HepG2 (cell line): ENCODE data around the gene CARD9. TPM values are rescaled to one million over a fixed set of nuclear protein-coding genes. Genes with fewer than 3 reads are reported as not detected.

Experiments used
- AKNA ChIP-seq: sonication (generic); formaldehyde crosslinking; IDR thresholded peaks from 2 replicates; pipeline ENCODE4 v1.4.0; 2020; ENCODE audit warnings: missing genetic modification reagents, borderline replicate concordance
- ATF7-NPFF ChIP-seq: sonication (generic); formaldehyde crosslinking; IDR thresholded peaks from 2 replicates; pipeline ENCODE4 v1.8.1; 2023; ENCODE audit warnings: mild to moderate bottlenecking, low read depth, missing genetic modification reagents, moderate library complexity
- BATF2 ChIP-seq: sonication (generic); formaldehyde crosslinking; IDR thresholded peaks from 2 replicates; pipeline ENCODE4 v1.8.0; 2022; ENCODE audit warnings: mild to moderate bottlenecking, missing genetic modification reagents, moderate library complexity
- CREB3 ChIP-seq: sonication (generic); formaldehyde crosslinking; IDR thresholded peaks from 2 replicates; pipeline ENCODE4 v1.5.0; 2020; ENCODE audit warnings: missing genetic modification reagents
- FOXA1 ChIP-seq, 2 experiments: fragments of 450-650 bp in 1 of 2; sonication (generic) in 1 of 2; formaldehyde crosslinking in 1 of 2; IDR thresholded peaks; 2 replicates each; pipeline versions ENCODE4 v1.4.0 to v1.6.1; 2016 to 2020; ENCODE audit warnings: missing genetic modification reagents in 1 of 2
- GABPA ChIP-seq, 2 experiments: IDR thresholded peaks; 2 replicates each; pipeline ENCODE4 v1.6.1; 2011 to 2016; ENCODE audit warnings: low read depth in 2 of 2, low read length in 1 of 2, missing biosample characterization in 1 of 2, missing genetic modification characterization in 1 of 2
- GATAD2A ChIP-seq: IDR thresholded peaks from 2 replicates; pipeline ENCODE4 v1.6.1; 2016
- MYNN ChIP-seq: sonication (generic); formaldehyde crosslinking; IDR thresholded peaks from 2 replicates; pipeline ENCODE4 v1.4.0; 2020; ENCODE audit warnings: mild to moderate bottlenecking, low read depth, missing genetic modification reagents
- TARDBP ChIP-seq: sonication (generic); formaldehyde crosslinking; IDR thresholded peaks from 2 replicates; pipeline ENCODE4 v1.8.0; 2022; ENCODE audit warnings: mild to moderate bottlenecking, missing genetic modification reagents
- THAP9 ChIP-seq: sonication (generic); formaldehyde crosslinking; IDR thresholded peaks from 2 replicates; pipeline ENCODE4; 2020; ENCODE audit warnings: missing genetic modification reagents, mild to moderate bottlenecking, borderline replicate concordance
- ZBTB33 ChIP-seq: sonication (generic); formaldehyde crosslinking; IDR thresholded peaks from 2 replicates; pipeline ENCODE4 v1.4.0; 2020; ENCODE audit warnings: missing genetic modification reagents
- ZFP36L2 ChIP-seq: sonication (generic); formaldehyde crosslinking; IDR thresholded peaks from 2 replicates; pipeline ENCODE4 v1.4.0; 2020; ENCODE audit warnings: missing genetic modification reagents
- ZNF235 ChIP-seq: sonication (generic); formaldehyde crosslinking; IDR thresholded peaks from 2 replicates; pipeline ENCODE4 v1.8.1; 2023; ENCODE audit warnings: mild to moderate bottlenecking, missing genetic modification reagents, borderline replicate concordance
- ZNF546 ChIP-seq: sonication (generic); formaldehyde crosslinking; conservative IDR thresholded peaks from 2 replicates; pipeline ENCODE4 v1.8.1; 2023; ENCODE audit warnings: mild to moderate bottlenecking, missing genetic modification reagents
- ZNF747 ChIP-seq: sonication (generic); formaldehyde crosslinking; IDR thresholded peaks from 2 replicates; pipeline ENCODE4 v1.8.1; 2023; ENCODE audit warnings: missing genetic modification reagents, mild to moderate bottlenecking, borderline replicate concordance
- ZNF788 ChIP-seq: sonication (generic); formaldehyde crosslinking; IDR thresholded peaks from 2 replicates; pipeline ENCODE4 v1.5.0; 2020; ENCODE audit warnings: mild to moderate bottlenecking, missing genetic modification reagents, borderline replicate concordance
- polyA plus RNA-seq, 8 experiments: library from polyadenylated mRNA; depleted of rRNA in 3 of 8; stranded (reverse) in 7 of 8; unstranded in 1 of 8; fragments of >200 nt; fragmentation: Illumina TruSeq in 4 of 8; extraction: Trizol in 4 of 8; gene quantifications; 2 replicates each; pipeline versions ENCODE4 v1.2.1 to v1.2.3, GENCODE V29; 2011 to 2016; ENCODE audit warnings: low read depth in 4 of 8, missing spikeins in 1 of 8, mixed read lengths in 1 of 8; ENCODE audit not compliant: insufficient read depth in 1 of 8
- total RNA-seq, 5 experiments: library from RNA; depleted of rRNA; stranded (reverse); fragments of >200 nt; fragmentation: Illumina TruSeq; extraction: Trizol; gene quantifications; 2 replicates each; pipeline ENCODE4 v1.2.3, GENCODE V29; 2016; ENCODE audit warnings: low read depth in 1 of 5

Gene CARD9
- total and polyA plus RNA-seq, 2 of the 13 experiments (the other 11 are each of a cell fraction or from before 2014, with no cell fraction given): 3.3 to 7.4 TPM

GRCh38 chr9:136372561-136373299, 739 bp downstream of the CARD9 start (continued):
- TF ChIP-seq FOXA1 (IDR thresholded peaks at IDR 0.05) (no peak), FOXA1 (CRISPR knock-in tag; IDR thresholded peaks at IDR 0.05) (no peak), ATF7-NPFF (CRISPR knock-in tag) (0 out of 2 replicates have a peak, but pooled peaks have one; percentile 35), ZNF546 (CRISPR knock-in tag) (0 out of 2 replicates have a peak, but pooled peaks have one; percentile 16), TARDBP (CRISPR knock-in tag) (no peak), ZNF235 (CRISPR knock-in tag) (no peak), GABPA (IDR thresholded peaks at IDR 0.05; ENCODE audit: low read depth, low read length) (no peak), GABPA (CRISPR knock-in tag; IDR thresholded peaks at IDR 0.05; ENCODE audit: low read depth) (0 out of 2 replicates have a peak, but pooled peaks have one; percentile 24), ZNF788 (CRISPR knock-in tag) (peak; percentile 74), GATAD2A (CRISPR knock-in tag) (peak; percentile 77), ZNF747 (CRISPR knock-in tag) (no peak), THAP9 (CRISPR knock-in tag) (0 out of 2 replicates have a peak, but pooled peaks have one; percentile 42), ZFP36L2 (CRISPR knock-in tag) (no peak), ZBTB33 (CRISPR knock-in tag) (peak; percentile 46; the same call in 1 of the 2 replicates), AKNA (no peak), BATF2 (CRISPR knock-in tag) (no peak), MYNN (CRISPR knock-in tag) (no peak), CREB3 (no peak)
